Measurements from ENCODE around the gene FAM234A. TPM values are rescaled to one million over a fixed set of nuclear protein-coding genes. Genes with fewer than 3 reads are reported as not detected.

FAM234A gene
- total RNA-seq, 2 donors from 2014 or later: 3.8 to 11.5 TPM

DNA sequence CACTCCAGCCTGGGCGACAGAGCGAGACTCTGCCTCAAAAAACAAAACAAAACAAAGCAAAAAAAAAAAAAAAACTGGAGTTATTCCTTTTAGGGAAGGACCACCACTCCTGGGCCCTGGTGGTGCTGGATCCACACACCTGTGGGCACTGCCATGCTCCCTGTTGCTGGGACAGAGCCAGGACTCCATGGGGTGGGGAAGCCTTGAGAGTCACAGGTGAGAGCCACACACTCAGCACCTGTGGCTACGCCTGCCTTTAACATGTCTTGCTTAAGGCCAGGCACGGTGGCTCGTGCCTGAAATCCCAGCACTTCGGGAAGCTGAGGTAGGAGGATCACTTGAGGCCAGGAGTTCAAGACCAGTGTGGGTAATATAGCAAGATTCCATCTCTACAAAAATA, 66.6 kb downstream of the FAM234A start:
- Mint-ChIP-seq H3K9me3 (no peaks in the 10 kb centered on the region), H3K36me3 (no peaks in the 10 kb centered on the region), H3K27ac (no peak overlapping the region)
- ATAC-seq (no peak), DNase-seq (ENCODE audit: low spot score in 2 of 2) (no peak)

- H3K9me3 Mint-ChIP-seq: no peaks in the 10 kb centered on the region
- ATAC-seq: no peak
- DNase-seq (ENCODE audit: low spot score in 2 of 2): no peak
- H3K36me3 Mint-ChIP-seq: no peaks in the 10 kb centered on the region
- no peak overlapping the region for H3K27ac Mint-ChIP-seq
Observed at GRCh38 chr16:301950-302349, 67.3 kb downstream of the FAM234A start.

DNA sequence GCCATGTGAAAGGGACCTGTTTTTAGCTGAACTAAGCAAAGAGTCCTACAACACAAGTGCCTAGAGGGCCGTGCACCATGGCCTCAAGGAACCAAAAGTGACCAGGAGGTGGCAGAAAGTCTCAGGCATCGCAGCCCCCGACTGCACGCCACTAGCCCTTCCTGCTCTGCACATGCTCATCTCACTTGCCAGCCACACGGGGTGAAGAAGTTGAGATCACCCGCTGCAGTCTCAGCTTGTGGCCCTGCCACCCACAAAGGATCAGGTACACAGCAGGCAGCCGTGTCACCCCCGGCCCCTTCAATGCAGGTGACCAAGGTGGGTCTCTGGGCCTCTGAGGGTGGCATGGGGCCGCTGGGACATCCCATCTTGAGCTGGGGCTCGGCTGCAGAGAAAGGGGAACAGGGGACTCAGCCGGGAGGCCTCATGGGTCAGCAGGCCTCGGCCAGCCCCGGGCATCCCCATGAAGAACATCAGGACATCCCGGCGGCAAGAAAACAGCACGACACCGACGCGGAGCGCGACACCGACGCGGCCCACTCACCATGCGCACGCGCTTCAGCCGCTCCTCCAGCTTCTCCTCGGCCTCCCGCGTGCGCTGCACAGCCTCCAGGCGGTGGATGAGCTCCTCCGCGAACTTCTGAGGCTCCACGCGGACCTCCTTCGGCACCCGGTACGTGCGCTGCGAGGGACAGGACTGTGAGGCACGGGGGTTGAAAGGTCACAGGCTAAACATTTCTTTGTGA, 69.3 kb downstream of the FAM234A start:
- ATAC-seq (peak in 1 of 2 donors; percentile 20), DNase-seq (ENCODE audit: low spot score in 2 of 2) (no peak)
- Mint-ChIP-seq H3K27ac (no peak overlapping the region), H3K9me3 (no peaks in the 10 kb centered on the region), H3K36me3 (no peaks in the 10 kb centered on the region)

GRCh38 chr16:305916-306626, 71.5 kb downstream of the FAM234A start:
- peak overlapping the region in 1 of 2 donors; percentile 8 for H3K27ac Mint-ChIP-seq
- H3K36me3 Mint-ChIP-seq: no peaks in the 10 kb centered on the region
- DNase-seq (ENCODE audit: low spot score in 2 of 2) (no peak), ATAC-seq (no peak)
- H3K9me3 Mint-ChIP-seq: no peaks in the 10 kb centered on the region

GRCh38 chr16:306911-307370, 72.3 kb downstream of the FAM234A start:
- Mint-ChIP-seq H3K9me3 (no peaks in the 10 kb centered on the region), H3K27ac (no peak overlapping the region), H3K36me3 (no peaks in the 10 kb centered on the region)
- ATAC-seq (no peak), DNase-seq (ENCODE audit: low spot score in 2 of 2) (no peak)

DNA sequence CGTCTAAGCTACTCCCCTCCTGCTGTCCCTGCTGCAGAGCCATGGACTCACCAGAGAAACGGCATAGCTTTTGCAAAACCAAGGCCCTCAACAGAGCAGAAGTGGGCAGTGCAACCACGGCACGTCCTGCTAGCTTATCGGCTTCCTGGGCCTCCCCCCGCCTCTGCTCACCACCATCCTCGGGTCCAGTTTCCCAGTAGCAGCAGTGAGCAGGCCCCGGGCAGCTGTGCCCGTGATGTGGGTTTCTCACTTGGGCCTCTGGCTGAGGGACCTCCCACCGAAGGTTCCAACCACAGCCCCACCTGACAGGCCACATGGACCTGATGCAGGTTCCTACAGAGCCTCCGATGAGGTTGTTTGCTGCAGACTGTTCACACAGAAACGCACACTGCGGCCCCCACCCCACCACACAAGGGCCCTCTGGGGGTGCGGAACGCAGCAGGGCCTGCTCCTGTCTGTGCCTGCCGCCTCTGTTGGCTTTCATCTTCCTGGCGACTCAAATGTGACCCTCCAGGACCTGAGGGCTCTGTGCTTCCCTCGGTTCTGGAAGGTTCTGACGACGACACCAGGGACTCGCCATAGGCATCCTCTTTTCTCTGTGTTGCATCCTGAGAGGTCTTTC, 73.2 kb downstream of the FAM234A start:
- H3K27ac Mint-ChIP-seq: no peak overlapping the region
- DNase-seq (ENCODE audit: low spot score in 2 of 2) (no peak), ATAC-seq (peak in 1 of 2 donors; percentile 16)
- no peaks in the 10 kb centered on the region for H3K9me3 Mint-ChIP-seq
- H3K36me3 Mint-ChIP-seq: no peaks in the 10 kb centered on the region

DNA sequence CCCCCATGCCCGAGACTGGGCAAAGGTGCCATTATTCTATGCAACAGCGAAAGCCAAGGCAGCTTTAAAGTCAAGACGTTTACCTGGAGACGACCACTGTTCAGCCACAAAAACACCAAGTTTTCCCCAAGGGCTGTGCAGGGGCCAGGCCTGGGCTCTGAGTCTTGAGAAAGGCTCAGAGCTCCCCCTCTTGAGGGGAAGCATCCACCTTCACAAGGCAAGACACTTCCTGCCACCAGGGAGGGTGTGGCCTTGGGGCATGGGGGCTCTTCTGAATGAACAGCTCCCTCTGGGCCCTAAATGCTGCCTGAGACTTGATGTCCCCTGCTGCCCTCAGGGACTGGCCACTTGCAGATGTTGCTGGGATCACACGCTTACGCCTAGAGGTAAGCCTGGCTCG, 74.9 kb downstream of the FAM234A start:
- Mint-ChIP-seq H3K36me3 (no peaks in the 10 kb centered on the region), H3K9me3 (no peaks in the 10 kb centered on the region), H3K27ac (no peak overlapping the region)
- DNase-seq (ENCODE audit: low spot score in 2 of 2) (no peak), ATAC-seq (peak in 1 of 2 donors; percentile 40)

DNA sequence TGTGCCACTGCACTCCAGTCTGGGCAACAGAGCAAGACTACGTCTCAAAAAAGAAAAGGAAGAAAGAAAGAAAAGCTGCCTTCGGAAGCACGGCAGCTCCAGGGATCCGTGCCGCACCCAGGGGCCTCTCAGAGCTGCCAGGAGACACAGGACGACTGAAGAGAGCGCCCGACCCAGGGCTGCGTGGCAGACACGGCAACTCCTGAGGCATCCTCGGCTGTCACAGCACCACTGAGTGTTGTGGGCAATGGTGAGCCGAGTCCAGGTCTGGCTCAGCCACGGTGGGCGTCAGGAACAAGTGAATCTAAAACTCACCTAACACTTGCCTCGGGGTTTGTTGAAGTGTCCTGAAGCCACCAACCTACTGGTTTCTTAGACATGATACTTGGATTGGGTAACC, 77.1 kb downstream of the FAM234A start:
- no peaks in the 10 kb centered on the region for H3K9me3 Mint-ChIP-seq
- ATAC-seq (no peak), DNase-seq (ENCODE audit: low spot score in 2 of 2) (no peak)
- no peaks in the 10 kb centered on the region for H3K36me3 Mint-ChIP-seq
- no peak overlapping the region for H3K27ac Mint-ChIP-seq

DNA sequence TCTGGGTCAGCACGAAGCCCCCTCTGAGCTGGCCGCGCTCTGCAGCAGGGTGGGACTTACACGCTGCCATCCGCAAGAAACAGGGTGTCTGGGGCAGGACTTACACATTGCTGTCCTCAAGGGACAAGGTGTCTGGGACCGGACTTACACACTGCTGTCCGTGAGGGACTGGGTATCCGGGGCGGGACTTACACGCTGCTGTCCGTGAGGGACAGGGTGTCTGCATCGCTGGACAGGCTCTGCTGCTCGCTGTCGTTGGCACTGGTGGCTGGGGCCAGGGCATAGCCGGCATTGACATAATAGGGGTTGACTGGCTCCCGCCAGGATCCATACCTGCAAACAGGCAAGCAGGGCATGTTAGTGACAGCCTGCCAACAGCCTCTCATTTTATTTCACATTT, 79.7 kb downstream of the FAM234A start:
- DNase-seq (ENCODE audit: low spot score in 2 of 2): no peak
- no peak overlapping the region for H3K27ac Mint-ChIP-seq
- no peak for ATAC-seq
- H3K36me3 Mint-ChIP-seq: no peaks in the 10 kb centered on the region
- no peaks in the 10 kb centered on the region for H3K9me3 Mint-ChIP-seq

- DNase-seq (ENCODE audit: low spot score in 2 of 2) (no peak), ATAC-seq (no peak)
- Mint-ChIP-seq H3K9me3 (no peaks in the 10 kb centered on the region), H3K27ac (no peak overlapping the region), H3K36me3 (no peaks in the 10 kb centered on the region)
Observed at GRCh38 chr16:314795-315299, 80.2 kb downstream of the FAM234A start.

Other genes starting within 250 kb of the FAM234A start
- 10 to 100 TPM; 40.6 to 44.3 TPM for gene POLR3K, start 181.2 kb upstream of the FAM234A start, total RNA-seq
- gene SNRNP25, start 181.0 kb upstream of the FAM234A start, total RNA-seq: 10 to 100 TPM; 47.6 to 53.4 TPM
- under 1 TPM; 0.23 to 0.47 TPM for gene RHBDF1, start 162.2 kb upstream of the FAM234A start, total RNA-seq
- gene MPG, start 156.6 kb upstream of the FAM234A start, total RNA-seq: 10 to 100 TPM; 32.6 to 65.6 TPM
- gene NPRL3, start 96.1 kb upstream of the FAM234A start, total RNA-seq: 10 to 100 TPM; 27.4 to 51.3 TPM
- gene HBZ, start 82.2 kb upstream of the FAM234A start, total RNA-seq: not detected
- not detected for gene HBM, start 68.8 kb upstream of the FAM234A start, total RNA-seq
- not detected for gene HBA2, start 61.9 kb upstream of the FAM234A start, total RNA-seq
- not detected for gene HBA1, start 58.1 kb upstream of the FAM234A start, total RNA-seq
- 1 to 10 TPM in 1 of 2 donors, not detected in 1; 2.1 TPM for gene HBQ1, start 54.4 kb upstream of the FAM234A start, total RNA-seq
- gene LUC7L, start 5.4 kb upstream of the FAM234A start, total RNA-seq: 10 to 100 TPM; 66.1 to 88.3 TPM
- gene RGS11, start 41.1 kb downstream of the FAM234A start, total RNA-seq: under 1 TPM in 1 of 2 donors, not detected in 1; 0.14 TPM
- gene ARHGDIG, start 45.8 kb downstream of the FAM234A start, total RNA-seq: not detected
- gene PDIA2, start 48.3 kb downstream of the FAM234A start, total RNA-seq: not detected
- gene AXIN1, start 117.9 kb downstream of the FAM234A start, total RNA-seq: 10 to 100 TPM; 21.4 to 22.8 TPM
- gene MRPL28, start 135.7 kb downstream of the FAM234A start, total RNA-seq: 10 to 100 TPM; 77.9 to 97.7 TPM
- 10 to 100 TPM; 18.5 to 46.1 TPM for gene PGAP6, start 147.2 kb downstream of the FAM234A start, total RNA-seq
- gene NME4, start 162.4 kb downstream of the FAM234A start, total RNA-seq: 10 to 100 TPM; 15.6 to 58.4 TPM
- 10 to 100 TPM; 12.6 to 14.6 TPM for gene DECR2, start 167.1 kb downstream of the FAM234A start, total RNA-seq
- gene RAB11FIP3, start 190.8 kb downstream of the FAM234A start, total RNA-seq: 10 to 100 TPM; 18.6 to 32.0 TPM

Measured in activated naive CD4-positive, alpha-beta T cell treated with anti-CD3 and anti-CD28 coated beads, Interleukin-2, amount 50 U/mL, for 72 hours (primary cell).